Left kidney (tissue), 2 donors: Measurements from ENCODE around the gene STAC. TPM values are rescaled to one million over a fixed set of nuclear protein-coding genes. Genes with fewer than 3 reads are reported as not detected.
"Not testable (repeated sequence)": the region's sequence is repeated elsewhere in the genome, so short reads cannot be mapped to it uniquely, and the experiment has no call there.

Experiments
- DNase-seq: peaks from one replicate; pipeline ENCODE4 v3.0.0-alpha.2; 2013
- polyA plus RNA-seq: library from polyadenylated mRNA; unstranded; fragments of 120-200 nt; gene quantifications from one replicate; pipeline ENCODE4 v1.2.1, GENCODE V29; 2013; ENCODE audit not compliant: insufficient read length

Gene STAC
- polyA plus RNA-seq, 1 donor: 12.5 TPM

GRCh38 chr3:36409862-36410261 is 29.6 kb downstream of the STAC start:
- no peak for DNase-seq

GRCh38 chr3:36411587-36411986 is 31.3 kb downstream of the STAC start:
- no peak for DNase-seq

- no peak for DNase-seq
These were observed 36.3 kb downstream of the STAC start for GRCh38 chr3:36416599-36416998.

- no peak for DNase-seq
These were observed 36.9 kb downstream of the STAC start for GRCh38 chr3:36417237-36417636.

GRCh38 chr3:36418296-36418695 is 38.0 kb downstream of the STAC start:
- no peak for DNase-seq

- no peak for DNase-seq
These were observed 48.1 kb downstream of the STAC start for GRCh38 chr3:36428445-36428844.

- DNase-seq: no peak
These were observed 49.7 kb downstream of the STAC start for GRCh38 chr3:36429986-36430485.

GRCh38 chr3:36433511-36433910 is 53.2 kb downstream of the STAC start:
- no peak for DNase-seq

GRCh38 chr3:36434687-36435426 is 54.6 kb downstream of the STAC start:
- no peak for DNase-seq

GRCh38 chr3:36443028-36443686 is 62.9 kb downstream of the STAC start:
- no peak for DNase-seq

GRCh38 chr3:36444909-36445308 is 64.6 kb downstream of the STAC start:
- DNase-seq: no peak

- DNase-seq: no peak
These were observed 66.0 kb downstream of the STAC start for GRCh38 chr3:36446276-36446675.

- DNase-seq: no peak
These were observed 66.8 kb downstream of the STAC start for GRCh38 chr3:36447061-36447460.

- DNase-seq: no peak
These were observed 71.5 kb downstream of the STAC start for GRCh38 chr3:36451816-36452215.

GRCh38 chr3:36453213-36453612 is 72.9 kb downstream of the STAC start:
- DNase-seq: not testable (repeated sequence)

GRCh38 chr3:36453896-36454295 is 73.6 kb downstream of the STAC start:
- DNase-seq: not testable (repeated sequence)

GRCh38 chr3:36455406-36455805 is 75.1 kb downstream of the STAC start:
- DNase-seq: no peak

- no peak for DNase-seq
These were observed 76.5 kb downstream of the STAC start for GRCh38 chr3:36456784-36457183.

- DNase-seq: no peak
These were observed 77.4 kb downstream of the STAC start for GRCh38 chr3:36457667-36458066.

- no peak for DNase-seq
These were observed 78.9 kb downstream of the STAC start for GRCh38 chr3:36459177-36459576.

- no peak for DNase-seq
These were observed 81.3 kb downstream of the STAC start for GRCh38 chr3:36461597-36461996.

GRCh38 chr3:36472045-36472444 is 91.7 kb downstream of the STAC start:
- DNase-seq: not testable (repeated sequence)

GRCh38 chr3:36475558-36475957 is 95.3 kb downstream of the STAC start:
- DNase-seq: no peak
